ENCODE measurements around the gene LEP.

Gene LEP

DNA sequence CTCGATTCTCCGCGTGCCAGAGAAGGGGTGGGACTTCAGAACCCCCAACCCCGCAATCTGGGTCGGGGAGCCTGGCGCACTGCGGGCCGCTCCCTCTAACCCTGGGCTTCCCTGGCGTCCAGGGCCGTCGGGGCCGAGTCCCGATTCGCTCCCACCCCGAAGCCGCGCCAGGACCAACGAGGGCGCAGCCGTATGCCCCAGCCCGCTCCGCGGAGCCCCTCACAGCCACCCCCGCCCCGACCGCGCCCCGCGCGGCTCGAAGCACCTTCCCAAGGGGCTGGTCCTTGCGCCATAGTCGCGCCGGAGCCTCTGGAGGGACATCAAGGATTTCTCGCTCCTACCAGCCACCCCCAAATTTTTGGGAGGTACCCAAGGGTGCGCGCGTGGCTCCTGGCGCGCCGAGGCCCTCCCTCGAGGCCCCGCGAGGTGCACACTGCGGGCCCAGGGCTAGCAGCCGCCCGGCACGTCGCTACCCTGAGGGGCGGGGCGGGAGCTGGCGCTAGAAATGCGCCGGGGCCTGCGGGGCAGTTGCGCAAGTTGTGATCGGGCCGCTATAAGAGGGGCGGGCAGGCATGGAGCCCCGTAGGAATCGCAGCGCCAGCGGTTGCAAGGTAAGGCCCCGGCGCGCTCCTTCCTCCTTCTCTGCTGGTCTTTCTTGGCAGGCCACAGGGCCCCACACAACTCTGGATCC, at the start of gene LEP:
TSS of gene LEP (plus strand) at position 583 of the 691 bp plus-strand sequence. CDS start 10,741 bp downstream, outside the sequence.
- no peak for DNase-seq

DNA sequence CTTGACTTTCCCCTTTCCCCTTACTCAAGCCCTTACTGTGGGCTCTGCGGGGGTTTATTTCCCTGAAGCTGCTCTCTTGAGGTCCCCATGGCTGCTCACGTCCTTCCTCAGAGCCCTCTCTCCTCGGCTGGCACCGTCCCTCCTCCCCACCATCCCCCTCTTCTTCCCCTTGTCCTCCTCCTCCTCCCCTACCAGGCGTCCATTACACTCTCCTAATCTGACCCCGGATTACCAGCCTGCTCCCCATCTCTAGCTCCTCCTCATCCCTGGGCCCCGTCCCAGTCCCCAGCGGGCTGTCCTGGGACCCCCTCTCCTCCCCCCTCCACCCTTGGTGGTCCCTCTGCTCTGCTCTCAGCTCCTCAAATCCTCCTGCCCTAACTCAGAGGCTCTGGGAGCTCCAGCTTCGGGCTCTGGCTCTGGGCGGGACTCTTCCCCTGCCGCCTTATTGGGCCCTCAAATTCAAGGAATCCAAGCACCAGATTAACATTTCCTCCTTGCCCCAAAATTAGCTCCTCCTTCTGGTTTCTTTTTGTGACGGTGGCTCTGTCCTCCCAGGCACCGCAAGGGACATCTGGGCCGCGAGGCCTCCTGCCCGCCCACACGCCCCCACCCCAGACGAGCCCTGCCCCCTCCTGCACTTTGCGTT, 48.5 kb upstream of the LEP start:
- no peak for DNase-seq

GRCh38 chr7:128194533-128195282, 46.4 kb upstream of the LEP start:
- no peak for DNase-seq

DNA sequence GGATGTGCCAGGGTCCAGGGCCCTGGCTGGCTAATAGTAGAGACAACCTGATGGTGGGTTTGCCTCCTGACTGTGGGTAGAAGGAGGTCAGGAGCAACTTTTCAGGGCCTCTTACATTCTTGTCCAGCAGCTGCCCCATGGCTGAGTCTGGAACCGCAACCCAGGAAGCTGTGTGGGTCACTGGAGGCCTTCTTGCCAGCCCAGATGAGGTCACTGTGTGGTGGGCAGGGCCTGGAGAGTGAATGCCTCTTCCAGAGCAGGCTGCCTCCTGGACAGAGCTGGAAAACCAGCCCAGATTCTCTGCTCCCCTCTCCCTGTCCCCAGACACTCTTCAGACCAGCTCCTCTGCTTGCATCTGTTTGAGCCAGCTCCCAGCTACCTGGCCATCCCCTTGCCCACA, 43.5 kb upstream of the LEP start:
- no peak for DNase-seq

GRCh38 chr7:128197989-128198580, 43.0 kb upstream of the LEP start:
- no peak for DNase-seq

GRCh38 chr7:128200376-128200775, 40.7 kb upstream of the LEP start:
- no peak for DNase-seq

GRCh38 chr7:128201067-128201689, 39.9 kb upstream of the LEP start:
- no peak for DNase-seq

GRCh38 chr7:128201690-128202085, 39.4 kb upstream of the LEP start:
- DNase-seq: no peak

DNA sequence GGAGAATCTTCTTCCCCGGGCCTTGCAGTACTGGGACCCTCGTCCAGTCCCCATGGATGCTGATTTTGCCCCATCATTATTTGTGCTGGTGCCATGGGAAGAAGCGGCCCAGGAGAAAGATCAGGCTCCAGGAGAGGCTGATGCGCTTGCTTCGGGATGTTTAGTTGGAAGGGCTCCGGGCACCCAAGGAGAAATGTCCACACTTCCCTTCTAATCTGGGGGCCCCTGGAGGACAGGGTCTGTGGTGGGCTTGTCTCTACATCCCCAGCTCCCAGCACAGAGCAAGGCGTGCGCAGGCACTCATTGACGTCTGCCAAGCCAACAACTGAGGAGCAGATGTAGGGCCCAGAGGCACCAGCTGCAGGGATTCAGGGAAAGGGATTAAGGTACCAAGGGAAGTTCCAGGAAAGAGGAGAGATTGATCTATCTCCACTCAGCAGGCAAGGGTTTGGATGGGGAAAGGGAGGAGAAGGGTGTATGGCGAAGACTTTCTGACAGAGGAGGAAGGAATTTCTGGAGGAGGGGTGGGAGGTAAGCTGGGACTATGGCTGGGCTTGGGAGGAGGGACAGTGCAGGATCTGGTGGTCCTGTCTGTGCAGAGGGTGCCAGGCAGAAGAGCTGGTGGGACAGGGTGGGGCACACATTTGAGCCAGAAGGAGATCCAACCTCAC, 38.7 kb upstream of the LEP start:
- DNase-seq: no peak

- peak in 3 of 58 donors; percentile 9 to 64 (median 45) for DNase-seq
Observed at GRCh38 chr7:128203047-128203491, 38.0 kb upstream of the LEP start.

- no peak for DNase-seq
Observed at GRCh38 chr7:128203710-128204214, 37.3 kb upstream of the LEP start.

- DNase-seq: no peak
Observed at GRCh38 chr7:128204455-128204854, 36.6 kb upstream of the LEP start.

DNA sequence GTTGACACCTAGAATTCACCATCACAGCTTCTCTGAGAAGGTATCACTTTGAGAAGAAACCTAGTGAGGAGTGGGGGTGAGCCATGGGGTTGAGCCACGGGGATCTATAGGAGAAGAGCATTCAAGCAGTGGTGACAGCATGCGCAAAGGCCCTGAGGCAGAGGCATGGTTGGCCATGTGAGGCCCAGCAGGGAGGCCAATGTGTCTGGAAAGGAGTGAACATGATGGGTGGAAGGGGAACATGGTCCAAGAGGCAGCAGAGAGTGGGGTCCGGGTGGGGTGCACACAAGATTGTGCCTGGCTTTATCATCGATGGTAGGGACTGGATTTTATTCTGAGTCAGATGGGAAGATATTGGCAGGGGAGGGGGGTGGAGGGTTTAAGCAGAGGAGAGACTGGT, 36.0 kb upstream of the LEP start:
- DNase-seq: no peak

- no peak for DNase-seq
Observed at GRCh38 chr7:128206017-128206746, 34.9 kb upstream of the LEP start.

- DNase-seq: no peak
Observed at GRCh38 chr7:128206747-128207500, 34.2 kb upstream of the LEP start.

DNA sequence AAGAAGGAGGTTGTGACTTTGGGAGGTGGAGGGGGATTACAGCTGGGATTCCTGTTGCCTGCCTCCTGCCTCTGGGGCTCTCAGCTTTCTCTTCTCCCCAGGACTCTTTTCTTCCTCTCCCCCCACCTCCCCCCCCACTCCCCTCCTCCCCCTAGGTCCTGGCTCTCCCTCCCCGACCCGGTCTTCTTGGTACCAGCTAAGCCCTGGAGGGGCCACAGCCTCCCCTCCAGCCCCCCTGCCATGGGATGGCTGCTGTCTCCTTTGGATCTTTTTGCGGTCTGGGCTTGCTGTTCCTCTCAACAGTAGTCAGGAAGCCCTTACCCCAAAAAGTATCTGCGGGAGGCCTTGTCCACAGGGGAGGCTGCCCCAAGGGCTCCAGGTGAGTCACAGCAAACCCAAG, 33.5 kb upstream of the LEP start:
- no peak for DNase-seq

DNA sequence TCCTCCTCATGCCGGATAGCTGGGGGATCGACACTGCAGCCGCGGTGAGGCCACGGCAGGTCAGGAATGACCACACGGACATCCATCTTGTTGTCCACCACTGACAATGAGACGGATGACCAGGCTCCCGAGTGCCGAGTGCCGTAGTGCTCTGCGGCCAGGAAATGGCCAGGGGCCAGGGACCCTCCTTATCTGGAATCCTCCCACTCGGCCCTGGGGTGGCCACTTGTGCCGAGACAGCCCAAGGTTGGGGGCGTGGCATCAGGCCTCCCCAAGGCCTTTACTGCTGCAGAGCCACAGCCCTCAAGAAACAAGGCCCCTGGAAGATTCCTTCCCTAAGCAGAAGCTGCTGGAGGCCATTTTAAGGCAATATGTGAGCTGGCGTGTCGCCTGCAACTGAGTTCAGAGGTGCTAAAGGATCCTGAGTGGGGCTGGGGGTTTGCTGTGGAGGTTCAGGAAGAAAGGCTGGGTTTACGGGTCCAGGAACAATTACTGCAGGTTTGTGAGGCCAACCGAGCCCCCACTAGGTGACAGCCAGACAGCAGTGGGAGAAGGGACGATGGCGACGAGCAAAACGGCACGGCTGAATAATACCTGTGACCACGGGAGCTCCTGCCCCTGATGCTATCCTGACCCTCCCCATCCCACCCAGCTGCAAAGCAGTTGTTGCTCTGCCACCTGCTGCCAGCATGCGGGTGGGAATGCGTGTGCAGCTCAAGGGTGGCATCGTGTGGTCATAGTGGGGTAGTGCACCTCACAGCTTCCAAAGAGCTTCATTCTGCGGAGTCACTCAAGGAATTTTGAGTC, 31.6 kb upstream of the LEP start:
- peak in 53 of 58 donors; percentile 7 to 83 (median 48) for DNase-seq

DNA sequence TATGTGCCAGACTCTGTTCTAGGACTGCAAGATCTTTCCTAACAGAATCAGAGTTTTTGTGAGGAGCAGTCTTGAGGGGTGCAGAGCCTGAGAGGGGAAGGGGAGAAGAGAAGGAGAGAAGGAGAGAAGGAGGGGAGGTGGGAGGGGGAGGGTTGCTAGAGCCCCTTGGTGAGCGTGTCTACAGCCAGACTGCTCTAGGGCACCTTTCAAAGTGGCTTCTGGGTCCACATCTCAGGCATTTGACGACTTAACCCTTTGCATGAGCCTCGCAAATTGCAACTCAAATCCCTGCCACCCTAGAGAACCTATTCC, 31.1 kb upstream of the LEP start:
- DNase-seq: no peak
